GM18507 (cell line): ENCODE measurements around the gene CLCC1.
"Not testable (repeated sequence)": the region's sequence is repeated elsewhere in the genome, so short reads cannot be mapped to it uniquely, and the experiment has no call there.

Experiments
- DNase-seq: peaks from one replicate; pipeline ENCODE4 v3.0.0; 2011; ENCODE audit warnings: low read depth; ENCODE audit not compliant: insufficient read length; ENCODE audit errors: extremely low spot score
- FAIRE-seq: peaks from 2 replicates; lab custom pipeline; 2011; peaks lifted over from hg19 to GRCh38; lab: Jason Lieb, UNC

The CLCC1 gene

GRCh38 chr1:108927565-108927964, 35.7 kb downstream of the CLCC1 start:
- not testable (repeated sequence) for DNase-seq, FAIRE-seq

- DNase-seq (no peak), FAIRE-seq (no peak)
Measured at GRCh38 chr1:108925920-108926319, 37.4 kb downstream of the CLCC1 start.

GRCh38 chr1:108916788-108917187, 46.5 kb downstream of the CLCC1 start:
- DNase-seq: no peak

More at GRCh38 chr1:108916788-108917187, 46.5 kb downstream of the CLCC1 start:
- FAIRE-seq: no peak
